GM21619 (cell line): ENCODE measurements around the gene ANKS1B.
A peak's percentile ranks its signal among the peaks of the same experiment; 100 is the strongest.
"Not testable (repeated sequence)": the region's sequence is repeated elsewhere in the genome, so short reads cannot be mapped to it uniquely, and the experiment has no call there.

Experiments used
- ATAC-seq: cut with Tn5 transposase; IDR thresholded peaks from one replicate; pipeline ENCODE4 v1.9.1; 2021; ENCODE audit not compliant: unreplicated experiment

Gene ANKS1B

DNA sequence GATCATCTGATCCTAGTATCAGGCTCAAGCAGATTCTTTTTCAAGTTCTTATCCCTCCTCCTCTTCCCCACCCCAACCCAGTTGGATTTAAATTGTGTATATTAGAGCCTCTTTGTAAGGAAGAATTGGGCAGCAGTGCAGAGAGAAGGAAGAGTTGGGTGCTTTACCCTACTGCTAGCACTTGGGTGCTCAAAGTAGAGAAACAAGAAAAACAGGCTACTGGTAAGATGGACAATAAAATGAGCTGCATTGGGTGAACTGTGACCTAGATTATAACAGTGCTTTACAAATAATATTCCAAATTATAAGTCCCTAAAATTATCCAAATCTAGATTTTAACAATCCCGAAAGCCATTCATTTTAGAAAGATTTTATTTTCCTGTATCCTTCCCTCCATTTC is 700.6 kb downstream of the ANKS1B start:
- ATAC-seq = no peak

DNA sequence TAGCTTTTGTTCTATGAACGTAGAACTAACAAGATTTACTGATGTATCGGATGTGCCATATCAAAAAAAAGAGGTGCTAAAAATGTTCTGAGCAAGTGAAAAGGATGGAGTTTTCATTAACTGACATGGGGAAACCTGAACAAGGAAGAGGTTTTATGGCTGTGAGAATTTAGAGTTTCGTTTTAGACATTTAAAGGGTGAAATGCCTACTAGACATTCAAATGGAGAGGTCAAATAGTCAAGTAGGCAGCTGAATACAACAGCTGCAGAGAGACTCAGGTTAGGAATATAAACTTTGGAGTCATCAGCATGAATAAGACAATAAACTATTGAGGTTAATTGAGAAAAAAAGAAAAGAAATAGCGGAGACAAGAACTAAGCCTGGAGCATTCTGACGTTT is 702.1 kb downstream of the ANKS1B start:
- ATAC-seq = no peak

- ATAC-seq = no peak
Measured at GRCh38 chr12:99282086-99282485, 702.6 kb downstream of the ANKS1B start.

DNA sequence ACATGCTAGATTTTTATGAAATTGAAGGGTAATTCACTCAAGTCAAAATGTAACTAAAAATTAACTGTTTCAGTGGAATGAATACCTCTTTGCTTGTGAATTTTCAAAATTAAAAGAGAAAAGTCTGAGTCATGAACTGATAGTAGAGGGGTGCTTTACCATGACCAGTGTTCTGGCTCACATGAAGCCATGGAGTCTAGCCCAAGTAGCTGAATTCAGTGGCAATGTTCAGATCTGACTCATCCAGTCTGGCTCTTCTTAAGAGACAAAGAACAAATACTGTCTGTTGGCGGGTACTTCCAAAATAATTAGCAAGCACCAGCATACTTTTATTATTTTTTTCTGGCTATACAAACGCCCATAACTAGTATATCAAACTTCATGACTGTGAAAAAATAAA is 703.5 kb downstream of the ANKS1B start:
- ATAC-seq = peak; percentile 68

DNA sequence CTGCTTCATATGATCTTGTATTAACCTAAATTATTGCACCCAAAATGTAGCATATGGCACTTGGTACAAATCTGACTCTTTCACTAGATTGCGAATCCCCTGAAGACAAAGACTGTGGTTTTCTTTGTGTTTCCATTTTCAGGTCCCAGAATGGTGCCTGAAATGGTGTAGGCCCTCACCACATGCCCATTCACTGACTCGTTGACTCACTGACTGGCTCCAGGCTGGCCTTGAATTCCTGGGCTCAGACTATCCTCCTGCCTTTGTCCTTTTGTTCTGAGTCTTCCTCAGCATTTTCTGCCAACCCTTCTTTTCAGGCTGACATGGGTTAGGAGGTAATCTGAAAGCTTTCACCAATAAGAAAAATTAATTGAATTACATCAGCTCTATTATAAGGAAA is 705.8 kb downstream of the ANKS1B start:
- ATAC-seq = no peak

DNA sequence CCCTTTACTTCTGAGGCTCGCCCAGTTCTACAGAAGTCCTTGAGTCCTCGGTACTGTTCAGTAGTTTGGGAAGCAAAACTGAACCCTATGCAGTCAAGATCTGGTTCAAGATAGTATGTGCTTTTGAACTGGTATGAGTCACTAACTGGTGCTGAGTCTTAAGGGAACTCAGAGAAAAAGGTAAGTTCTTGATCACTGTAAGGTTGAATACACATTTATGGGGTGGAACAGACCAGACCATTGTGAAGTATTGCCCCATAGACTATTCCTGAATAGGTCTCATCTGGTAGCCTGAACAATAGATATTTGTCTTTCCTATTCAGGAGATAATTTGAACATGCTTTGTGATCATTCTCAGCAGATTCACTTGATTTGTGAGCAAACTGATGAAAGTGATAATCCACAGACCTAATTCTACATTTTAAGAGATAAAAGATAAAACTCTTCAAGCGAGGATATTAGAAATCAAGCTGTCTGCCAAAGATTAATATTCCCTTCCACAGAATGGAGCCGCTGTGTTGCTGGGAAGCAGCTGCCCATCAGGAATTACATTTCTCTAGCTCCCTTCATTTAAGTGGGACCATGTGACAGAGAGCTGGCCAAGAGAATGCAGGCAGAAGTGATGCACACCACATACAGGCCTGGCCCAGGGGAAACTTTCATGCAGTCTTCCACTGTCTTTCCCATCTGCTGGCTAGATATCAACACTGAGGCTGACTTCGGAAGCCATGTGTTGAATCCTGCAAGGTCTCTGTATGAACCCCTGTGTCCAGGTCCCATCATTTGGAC is 707.0 kb downstream of the ANKS1B start:
- ATAC-seq = no peak

DNA sequence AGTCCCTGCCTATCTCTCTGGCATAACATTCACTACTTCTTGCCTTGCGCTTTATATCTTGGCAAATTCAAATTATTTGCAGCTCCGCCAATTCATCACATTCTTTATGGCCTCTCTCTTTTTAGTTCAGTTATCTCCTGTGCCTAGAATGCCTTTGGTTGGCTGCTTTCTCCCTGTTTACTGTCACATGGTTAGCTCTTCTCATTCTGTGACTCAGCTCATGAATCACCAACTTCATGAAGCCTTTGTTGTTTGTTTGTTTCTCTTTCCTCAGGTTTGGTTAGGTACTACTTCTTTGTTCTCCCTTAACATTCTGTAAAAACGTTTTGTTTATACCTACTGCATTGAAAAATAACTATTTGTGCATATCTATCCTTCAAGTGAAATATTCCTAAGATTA is 713.7 kb downstream of the ANKS1B start:
- ATAC-seq = no peak

- no peak for ATAC-seq
Measured at GRCh38 chr12:99267038-99267437, 717.7 kb downstream of the ANKS1B start.

DNA sequence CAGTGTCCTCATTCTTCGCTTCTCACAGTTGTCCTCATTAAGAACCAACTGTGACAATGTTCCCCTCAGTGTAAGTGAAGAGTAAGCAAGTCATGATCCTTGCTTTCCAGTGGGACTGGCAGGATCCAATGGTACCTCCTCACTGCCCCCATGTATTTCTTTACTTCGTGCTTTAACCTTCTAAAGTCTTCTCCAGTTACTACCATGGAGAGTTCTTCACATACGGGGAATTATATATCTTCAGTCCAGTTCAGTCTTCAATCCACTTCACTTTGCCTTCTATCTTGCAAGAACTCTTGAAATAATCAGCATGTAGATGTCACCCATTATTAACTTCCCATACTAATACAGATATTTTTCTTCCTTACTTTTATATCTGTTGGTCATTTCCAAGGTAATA is 719.1 kb downstream of the ANKS1B start:
- ATAC-seq = no peak

DNA sequence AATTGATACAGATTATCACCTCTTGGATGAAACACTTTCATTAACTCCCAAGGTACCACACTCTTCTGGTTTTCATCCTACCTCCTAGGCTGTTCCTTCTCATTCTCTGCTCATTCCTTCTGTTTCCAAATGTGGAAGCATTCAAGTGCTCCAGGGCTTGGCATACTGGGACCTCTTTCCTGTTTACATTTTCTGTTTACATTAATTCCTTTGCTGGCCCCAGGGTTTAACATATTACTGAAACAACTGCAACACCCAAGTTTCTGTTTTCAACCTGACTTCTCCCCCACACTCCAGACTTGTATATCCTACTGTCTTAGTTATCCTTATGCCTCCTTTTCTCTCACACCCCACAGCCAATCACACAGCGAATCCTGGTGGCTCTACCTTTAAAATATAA is 723.5 kb downstream of the ANKS1B start:
- no peak for ATAC-seq

- ATAC-seq = no peak
Measured at GRCh38 chr12:99260456-99260996, 724.2 kb downstream of the ANKS1B start.

DNA sequence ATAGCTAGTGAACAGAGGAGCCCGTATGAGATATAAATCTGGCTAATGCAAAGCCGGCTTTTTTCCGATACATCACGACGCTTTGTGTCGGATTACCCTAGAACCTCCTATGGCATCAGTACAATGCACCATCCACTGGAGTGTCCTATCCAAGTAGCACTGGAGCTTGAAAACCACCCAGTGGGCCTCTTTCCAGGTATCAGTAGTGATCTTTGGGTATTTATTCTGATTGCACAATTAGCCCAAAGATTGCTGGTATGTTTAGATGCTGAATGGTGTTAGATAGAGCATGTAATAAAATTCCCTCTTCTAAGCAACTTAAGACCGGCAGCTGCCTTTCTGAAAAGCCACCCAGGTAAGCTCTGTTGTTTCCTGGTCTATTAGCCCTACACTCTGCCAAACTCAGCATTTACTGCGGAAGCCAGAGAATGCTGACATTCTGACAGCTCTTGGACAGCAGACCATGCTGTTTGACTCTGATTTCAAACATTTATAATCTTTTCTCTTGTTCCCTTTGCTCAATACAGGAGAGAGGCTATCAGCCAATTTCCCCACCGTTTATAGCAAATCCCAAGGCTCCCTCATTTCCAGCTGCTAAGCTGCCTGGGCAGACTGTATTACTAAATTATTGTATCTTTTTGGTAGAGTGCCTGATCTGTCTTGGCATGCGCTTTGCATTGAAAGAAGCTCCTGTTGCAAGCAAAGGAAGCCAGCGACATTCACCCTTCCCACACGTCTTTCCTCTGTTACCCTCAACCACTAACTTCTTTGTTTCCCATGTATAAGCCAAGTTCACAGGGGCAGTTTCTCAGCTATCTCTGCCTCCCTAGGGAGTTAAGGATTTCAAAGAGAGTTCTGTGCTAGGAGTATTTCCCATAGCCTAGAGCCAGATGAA is 725.4 kb downstream of the ANKS1B start:
- ATAC-seq = no peak

DNA sequence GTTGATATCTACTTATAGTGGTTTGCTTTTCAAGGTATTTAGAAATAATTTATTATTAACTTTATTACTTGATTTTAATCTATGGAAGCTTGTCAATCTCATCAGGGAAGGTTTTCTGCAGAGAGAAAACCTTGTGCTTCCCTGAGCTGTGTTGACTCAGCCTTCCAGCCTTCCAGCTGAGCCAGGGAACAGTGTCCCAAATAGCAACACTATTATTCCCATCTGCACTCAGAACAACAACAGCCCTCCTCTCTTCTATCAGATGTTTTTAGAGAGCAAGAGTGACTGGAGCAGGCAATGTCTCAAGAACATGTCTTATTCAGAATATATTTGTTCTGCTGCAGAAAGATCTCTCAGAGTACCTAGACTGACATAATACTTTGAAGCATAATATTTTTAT is 727.1 kb downstream of the ANKS1B start:
- ATAC-seq = no peak

DNA sequence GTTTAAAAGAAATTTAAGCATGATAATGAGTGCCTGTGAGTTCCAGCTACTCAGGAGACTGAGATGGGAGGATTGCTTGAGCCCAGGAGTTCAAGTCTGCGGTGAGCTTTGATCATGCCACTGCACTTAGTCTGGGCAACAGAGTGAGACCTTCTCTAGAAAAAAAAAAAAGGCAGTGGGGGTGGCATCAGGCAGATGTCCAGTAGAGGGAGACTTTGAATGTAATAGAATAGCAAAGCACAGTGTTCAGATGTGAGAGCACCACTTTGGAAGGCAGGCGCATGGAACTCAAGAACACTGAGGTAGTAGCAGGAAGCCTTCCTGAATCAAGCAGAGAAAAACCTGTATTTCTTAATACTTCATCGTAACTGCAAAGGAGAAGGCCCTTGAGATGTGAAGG is 731.7 kb downstream of the ANKS1B start:
- ATAC-seq = no peak

DNA sequence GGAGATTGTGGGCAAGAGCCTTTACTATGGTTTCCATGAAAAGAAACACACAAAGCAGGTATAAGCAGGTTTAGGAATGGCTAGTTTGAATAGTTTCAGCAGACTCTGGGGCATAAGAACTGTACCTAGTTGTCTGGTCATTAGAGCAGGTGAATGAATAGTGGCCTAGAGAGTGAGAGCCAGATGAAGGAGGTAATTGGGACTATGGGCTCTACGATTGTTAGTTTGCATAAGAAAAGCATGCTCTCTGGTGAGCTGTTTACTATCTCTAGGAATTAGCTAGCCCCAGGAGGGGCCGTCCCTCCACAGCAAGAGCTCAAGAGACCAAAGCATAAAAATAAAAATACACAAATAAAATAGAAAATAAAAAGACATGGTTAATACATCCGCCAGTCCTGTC is 734.6 kb downstream of the ANKS1B start:
- ATAC-seq = no peak

- no peak for ATAC-seq
Measured at GRCh38 chr12:99249543-99249942, 735.2 kb downstream of the ANKS1B start.

DNA sequence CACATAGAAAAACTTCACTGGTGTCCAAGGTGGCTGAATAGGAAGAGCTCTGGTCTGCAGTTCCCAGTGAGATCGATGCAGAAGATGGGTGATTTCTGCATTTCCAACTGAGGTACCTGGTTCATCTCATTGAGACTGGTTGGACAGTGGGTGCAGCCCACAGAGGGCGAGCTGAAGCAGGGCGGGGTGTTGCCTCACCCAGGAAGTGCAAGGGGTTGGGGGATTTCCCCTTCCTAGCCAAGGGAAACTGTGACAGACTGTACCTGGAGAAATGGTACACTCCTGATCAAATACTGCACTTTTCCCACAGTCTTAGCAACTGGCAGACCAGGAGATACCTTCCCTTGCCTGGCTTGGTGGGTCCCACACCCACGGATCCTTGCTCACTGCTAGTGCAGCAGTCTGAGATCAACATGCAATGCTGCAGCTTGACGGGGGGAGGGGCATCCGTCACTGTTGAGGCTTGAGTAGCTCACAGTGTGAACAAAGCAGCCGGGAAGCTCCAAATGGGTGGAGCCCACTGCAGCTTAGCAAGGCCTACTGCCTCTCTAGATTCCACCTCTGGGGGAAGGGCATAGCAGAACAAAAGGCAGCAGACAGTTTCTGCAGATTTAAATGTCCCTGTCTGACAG is 746.7 kb downstream of the ANKS1B start:
- not testable (repeated sequence) for ATAC-seq

GRCh38 chr12:99235381-99235780 is 749.4 kb downstream of the ANKS1B start:
- ATAC-seq = no peak

GRCh38 chr12:99234702-99235101 is 750.0 kb downstream of the ANKS1B start:
- ATAC-seq = no peak

DNA sequence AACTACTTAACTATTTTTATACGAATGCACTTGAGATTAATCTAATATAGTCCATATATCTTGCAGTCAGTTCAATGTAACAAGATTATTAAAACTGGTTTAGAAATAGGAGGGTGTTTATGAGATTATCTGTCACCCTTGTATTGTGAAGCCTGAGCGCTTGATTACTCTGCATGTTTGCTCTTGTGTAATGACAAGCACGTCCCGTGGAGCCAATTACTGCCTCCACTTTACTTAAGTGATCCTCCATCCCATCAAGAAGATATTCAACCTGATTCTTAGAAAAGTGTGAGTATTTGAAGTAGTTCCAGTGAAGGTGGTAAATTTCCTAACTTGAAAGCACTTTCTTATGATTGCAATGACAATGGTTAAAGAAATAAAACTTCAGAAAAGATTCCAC is 752.4 kb downstream of the ANKS1B start:
- no peak for ATAC-seq

- no peak for ATAC-seq
Measured at GRCh38 chr12:99231031-99231430, 753.7 kb downstream of the ANKS1B start.
